B cell (primary cell): ENCODE measurements around the gene CAMK2G. TPM values are rescaled to one million over a fixed set of nuclear protein-coding genes. Genes with fewer than 3 reads are reported as not detected.

Source experiments
- ATAC-seq: fragments of 200-7000 bp; cut with Tn5 transposase; one replicate; pipeline ENCODE4 v1.10.0; 2021; ENCODE audit warnings: low read depth, mild to moderate bottlenecking, moderate number of reproducible peaks, moderate library complexity
- CTCF ChIA-PET: fragments of 350-600 bp; sonication (Branson Sonifier 250); formaldehyde crosslinking; loops from one replicate; lab custom pipeline; 2021; ENCODE audit warnings: antibody characterized with exemption, inconsistent platforms; lab: Charles Lee
- POLR2A ChIA-PET: fragments of 350-600 bp; sonication (Branson Sonifier 250); formaldehyde crosslinking; loops from one replicate; lab custom pipeline; 2021; ENCODE audit warnings: antibody characterized with exemption; lab: Charles Lee
- DNase-seq: peaks from one replicate; pipeline ENCODE4 v3.0.0; 2013
- H2AFZ ChIP-seq: 2 replicates; pipeline ENCODE4 v1.6.1; 2012; ENCODE audit warnings: mild to moderate bottlenecking, low read depth, low read length; ENCODE audit not compliant: insufficient read depth, poor library complexity, severe bottlenecking
- H3K27ac ChIP-seq, 2 donors: 1 replicate in 1 of 2; 2 replicates in 1 of 2; pipeline ENCODE4 v1.5.1; 2012 to 2013; ENCODE audit warnings: low read length in 2 of 2, mild to moderate bottlenecking in 2 of 2, moderate library complexity in 1 of 2
- H3K27me3 ChIP-seq, 4 experiments: fragments of 200-600 bp in 1 of 4; sonication (generic) in 1 of 4; replicated peaks in 1 of 4; 1 replicate in 2 of 4; 2 replicates in 2 of 4; pipeline versions ENCODE4 v1.6.1 to v1.7.0; 2013 to 2016; ENCODE audit warnings: low read length in 3 of 4, mild to moderate bottlenecking in 2 of 4, mixed read lengths in 1 of 4, moderate library complexity in 1 of 4; ENCODE audit not compliant: insufficient read depth in 4 of 4, control insufficient read depth in 3 of 4; ENCODE audit errors: control extremely low read depth in 1 of 4
- H3K36me3 ChIP-seq, 2 experiments: replicated peaks in 1 of 2; 1 replicate in 1 of 2; 2 replicates in 1 of 2; pipeline versions ENCODE4 v1.6.1 to v1.7.1; 2013; ENCODE audit warnings: low read length in 1 of 2; ENCODE audit not compliant: insufficient read depth in 2 of 2, control insufficient read depth in 1 of 2; ENCODE audit errors: control extremely low read depth in 1 of 2, extremely low read depth in 1 of 2
- H3K4me1 ChIP-seq, 2 donors: fragments of 200-600 bp in 1 of 2; sonication (generic) in 1 of 2; 1 replicate in 1 of 2; 2 replicates in 1 of 2; pipeline versions ENCODE4 v1.5.1 to v1.6.1; 2013 to 2017; ENCODE audit warnings: low read length in 2 of 2; ENCODE audit not compliant: control insufficient read depth in 2 of 2, insufficient read depth in 2 of 2
- H3K4me2 ChIP-seq: replicated peaks from 2 replicates; pipeline ENCODE3; 2012; ENCODE audit warnings: mild to moderate bottlenecking, low read depth, low read length; ENCODE audit not compliant: poor library complexity, severe bottlenecking
- H3K4me3 ChIP-seq, 5 experiments: fragments of 200-600 bp in 1 of 5; sonication (generic) in 1 of 5; 1 replicate in 3 of 5; 2 replicates in 2 of 5; pipeline versions ENCODE4 v1.5.1 to v1.7.0; 2011 to 2016; ENCODE audit warnings: low read length in 4 of 5, mild to moderate bottlenecking in 4 of 5, low read depth in 2 of 5, control low read depth in 1 of 5, moderate library complexity in 1 of 5; ENCODE audit not compliant: insufficient read depth in 1 of 5; ENCODE audit errors: control extremely low read depth in 1 of 5, extremely low read depth in 1 of 5
- H3K79me2 ChIP-seq: fragments of 200-600 bp; sonication (generic); one replicate; pipeline ENCODE4 v1.6.0; 2016; ENCODE audit warnings: low read length; ENCODE audit not compliant: control insufficient read depth, insufficient read depth
- H3K9ac ChIP-seq: fragments of 200-600 bp; sonication (generic); 2 replicates; pipeline ENCODE4 v1.6.1; 2017; ENCODE audit warnings: mild to moderate bottlenecking, low read length, moderate library complexity
- H3K9me3 ChIP-seq, 3 donors: one replicate each; pipeline versions ENCODE4 v1.6.1 to v1.7.1; 2013; ENCODE audit warnings: low read length in 2 of 3; ENCODE audit not compliant: control insufficient read depth in 2 of 3, insufficient read depth in 1 of 3; ENCODE audit errors: control extremely low read depth in 1 of 3
- H4K20me1 ChIP-seq: 2 replicates; pipeline ENCODE4 v1.6.0; 2012; ENCODE audit warnings: mild to moderate bottlenecking, low read length; ENCODE audit not compliant: insufficient read depth, control insufficient read depth, poor library complexity, severe bottlenecking
- H3K27ac Mint-ChIP-seq: one replicate; pipeline ENCODE4 v1.8.0; 2021; ENCODE audit warnings: mixed read lengths
- H3K27me3 Mint-ChIP-seq: one replicate; pipeline ENCODE4 v1.8.0; 2021; ENCODE audit warnings: mixed read lengths
- H3K4me1 Mint-ChIP-seq: one replicate; pipeline ENCODE4 v1.8.0; 2021; ENCODE audit warnings: mixed read lengths
- H3K4me3 Mint-ChIP-seq: one replicate; pipeline ENCODE4 v1.8.0; 2021; ENCODE audit warnings: mixed read lengths
- H3K9me3 Mint-ChIP-seq: one replicate; pipeline ENCODE4 v1.8.0; 2022; ENCODE audit warnings: mixed read lengths; ENCODE audit not compliant: insufficient read depth
- EZH2 ChIP-seq: IDR thresholded peaks from 2 replicates; pipeline ENCODE4 v1.6.1; 2012; ENCODE audit warnings: borderline replicate concordance, low read depth, mild to moderate bottlenecking, moderate library complexity, low read length; ENCODE audit not compliant: insufficient read depth, poor library complexity, severe bottlenecking
- WGBS: methylation state at CpG from one replicate; pipeline ENCODE4 v1.1.5; 2013; ENCODE audit warnings: missing lambda C conversion rate; ENCODE audit not compliant: insufficient coverage; 5-methylcytosine and 5-hydroxymethylcytosine counted together
- intact Hi-C: fragments of 100-400 bp; cut with micrococcal nuclease; formaldehyde crosslinking; loops from one replicate; pipeline ENCODE4 v1.10.0; 2022
- polyA plus RNA-seq: library from polyadenylated mRNA; depleted of rRNA; stranded (reverse); fragments of >200 nt; gene quantifications from 2 replicates; pipeline ENCODE4 v1.2.3, GENCODE V29; 2012
- total RNA-seq, 2 donors: library from RNA; stranded (reverse); fragments of 120-200 nt in 1 of 2; gene quantifications; 1 replicate in 1 of 2; 2 replicates in 1 of 2; pipeline versions ENCODE4 v1.2.3 to v1.2.4, GENCODE V29; 2013 to 2022
- TF ChIP-seq, protein P1 (sequence below): fragments of 200-600 bp; IDR thresholded peaks from one replicate; pipeline ENCODE4 v1.8.0; 2022; ENCODE audit warnings: antibody characterized with exemption, mild to moderate bottlenecking

CAMK2G gene
- total and polyA plus RNA-seq, 2 donors (not counting 1 experiment from before 2014, with no cell fraction given), result 42.7 to 48.7 TPM

- Histone ChIP-seq H3K4me1 (peaks cover 7 to 26% of the 10 kb centered on the region in 2 donors), H4K20me1 (no peaks in the 10 kb centered on the region), H3K27me3 (no peaks in the 10 kb centered on the region), H3K36me3 (no peaks in the 10 kb centered on the region), H3K9ac (no peak overlapping the region), H3K27ac (no peak overlapping the region), H2AFZ (no peak overlapping the region), H3K79me2 (no peaks in the 10 kb centered on the region), H3K4me2 (no peak overlapping the region), H3K4me3 (no peak overlapping the region), H3K9me3 (peaks cover 0 to 14% (median 0%) of the 10 kb centered on the region in 3 donors)
- ATAC-seq (no peak), DNase-seq (no peak)
- CTCF ChIA-PET, result interaction anchor here (1.4 kb wide), 1 partner anchor 18 kb away, joined by 7 read pairs; no protein-coding TSS in a partner anchor
- WGBS, result 80% methylated on average over 3 of the region's 6 CpGs
- Mint-ChIP-seq H3K27me3 (no peaks in the 10 kb centered on the region), H3K4me1 (peaks cover 17% of the 10 kb centered on the region), H3K27ac (no peak overlapping the region), H3K9me3 (no peaks in the 10 kb centered on the region), H3K4me3 (no peak overlapping the region)
- no peak for TF ChIP-seq EZH2
- TF ChIP-seq, protein P1, sequence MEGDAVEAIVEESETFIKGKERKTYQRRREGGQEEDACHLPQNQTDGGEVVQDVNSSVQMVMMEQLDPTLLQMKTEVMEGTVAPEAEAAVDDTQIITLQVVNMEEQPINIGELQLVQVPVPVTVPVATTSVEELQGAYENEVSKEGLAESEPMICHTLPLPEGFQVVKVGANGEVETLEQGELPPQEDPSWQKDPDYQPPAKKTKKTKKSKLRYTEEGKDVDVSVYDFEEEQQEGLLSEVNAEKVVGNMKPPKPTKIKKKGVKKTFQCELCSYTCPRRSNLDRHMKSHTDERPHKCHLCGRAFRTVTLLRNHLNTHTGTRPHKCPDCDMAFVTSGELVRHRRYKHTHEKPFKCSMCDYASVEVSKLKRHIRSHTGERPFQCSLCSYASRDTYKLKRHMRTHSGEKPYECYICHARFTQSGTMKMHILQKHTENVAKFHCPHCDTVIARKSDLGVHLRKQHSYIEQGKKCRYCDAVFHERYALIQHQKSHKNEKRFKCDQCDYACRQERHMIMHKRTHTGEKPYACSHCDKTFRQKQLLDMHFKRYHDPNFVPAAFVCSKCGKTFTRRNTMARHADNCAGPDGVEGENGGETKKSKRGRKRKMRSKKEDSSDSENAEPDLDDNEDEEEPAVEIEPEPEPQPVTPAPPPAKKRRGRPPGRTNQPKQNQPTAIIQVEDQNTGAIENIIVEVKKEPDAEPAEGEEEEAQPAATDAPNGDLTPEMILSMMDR, result no peak
- POLR2A ChIA-PET, result no interaction called here
- intact Hi-C loops, result no loop called here
Observed at GRCh38 chr10:73922007-73922863, 47.9 kb upstream of the CAMK2G start.

GRCh38 chr10:73920089-73920488 lies 45.7 kb upstream of the CAMK2G start:
- no peaks in the 10 kb centered on the region for H3K9me3 Mint-ChIP-seq
- H3K27ac ChIP-seq, result peak overlapping the region; percentile 1 to 36
- 34% methylated on average over 3 of the region's 4 CpGs for WGBS
- no peaks in the 10 kb centered on the region for H3K36me3 ChIP-seq
- intact Hi-C loops, result no loop called here
- no peak overlapping the region for H3K4me3 ChIP-seq
- no peaks in the 10 kb centered on the region for H4K20me1 ChIP-seq
- no peaks in the 10 kb centered on the region for H3K27me3 ChIP-seq
- peaks cover 0 to 14% (median 0%) of the 10 kb centered on the region in 3 donors for H3K9me3 ChIP-seq
- TF ChIP-seq EZH2, result no peak
- TF ChIP-seq, protein P1, result no peak
- H3K27me3 Mint-ChIP-seq, result no peaks in the 10 kb centered on the region
- POLR2A ChIA-PET, result interaction anchor here (0.6 to 1.0 kb wide), 3 partner anchors 20 to 856 kb away, joined by 3 to 8 read pairs (median 3); no protein-coding TSS in a partner anchor
- H3K4me1 ChIP-seq, result peaks cover 7 to 13% of the 10 kb centered on the region in 2 donors
- H3K79me2 ChIP-seq, result no peaks in the 10 kb centered on the region
- DNase-seq (peak; percentile 62), ATAC-seq (peak; percentile 85)
- peak overlapping the region; percentile 63 for H2AFZ ChIP-seq
- peak overlapping the region; percentile 90 for H3K27ac Mint-ChIP-seq
- H3K4me1 Mint-ChIP-seq, result peaks cover 10% of the 10 kb centered on the region
- H3K4me2 ChIP-seq, result peak overlapping the region; percentile 5
- H3K4me3 Mint-ChIP-seq, result no peak overlapping the region
- CTCF ChIA-PET, result interaction anchor here (0.6 to 3.9 kb wide), 6 partner anchors 8 to 496 kb away, joined by 3 to 20 read pairs (median 4); no protein-coding TSS in a partner anchor
- no peak overlapping the region for H3K9ac ChIP-seq
